GM18505 (cell line): ENCODE measurements around the gene PNKP.

Source experiments
- ATAC-seq: cut with Tn5 transposase; IDR thresholded peaks from one replicate; pipeline ENCODE4 v1.9.1; 2021; ENCODE audit not compliant: unreplicated experiment
- POLR2A ChIP-seq: IDR thresholded peaks from 4 replicates; pipeline ENCODE4 v1.6.1; 2011; ENCODE audit warnings: borderline replicate concordance; ENCODE audit not compliant: insufficient read depth, insufficient read length; ENCODE audit errors: extremely low read depth

PNKP gene

DNA sequence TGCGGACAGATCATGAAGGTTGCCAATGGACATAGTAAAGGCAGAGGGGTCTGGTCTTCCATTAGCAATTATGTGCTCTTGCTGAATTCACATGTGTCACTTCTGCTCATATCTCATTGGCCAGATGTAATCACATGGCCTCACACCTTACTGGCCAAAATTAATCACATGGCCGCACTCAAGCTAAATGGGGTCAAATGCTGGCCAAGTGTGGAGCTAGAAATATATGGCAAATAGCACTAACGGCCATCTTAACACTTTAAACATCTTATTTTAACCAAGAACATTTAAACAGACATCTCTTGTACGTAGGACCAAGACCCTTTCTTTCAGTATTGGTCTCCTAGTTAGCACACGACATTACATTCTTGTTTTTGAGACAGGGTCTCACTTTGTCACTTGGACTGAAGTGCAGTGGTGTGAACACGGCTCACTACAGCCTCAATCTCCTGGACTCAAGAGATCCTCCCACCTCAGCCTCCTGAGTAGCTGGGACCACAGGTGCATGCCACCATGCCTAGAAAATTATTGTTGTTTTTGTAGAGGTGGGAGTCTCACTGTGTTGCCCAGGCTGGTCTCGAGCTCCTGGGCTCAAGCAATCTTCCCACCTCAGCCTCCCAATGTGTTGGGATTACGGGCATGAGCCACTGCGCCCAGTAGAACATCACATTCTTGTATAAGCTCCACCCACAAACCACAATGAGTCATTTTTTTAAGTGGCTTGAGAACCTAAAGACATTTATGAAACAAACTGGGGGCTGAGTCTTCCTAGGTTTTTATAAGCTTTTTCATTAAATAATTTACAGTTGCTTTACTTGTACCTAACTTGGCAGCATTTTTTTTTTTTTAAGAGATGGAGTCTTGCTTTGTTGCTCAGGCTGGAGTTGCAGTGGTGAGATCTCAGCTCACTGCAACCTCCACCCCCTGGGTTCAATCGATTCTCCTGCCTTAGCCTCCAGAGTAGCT lies 19.4 kb downstream of the PNKP start:
- ATAC-seq: no peak
- TF ChIP-seq POLR2A: no peak

DNA sequence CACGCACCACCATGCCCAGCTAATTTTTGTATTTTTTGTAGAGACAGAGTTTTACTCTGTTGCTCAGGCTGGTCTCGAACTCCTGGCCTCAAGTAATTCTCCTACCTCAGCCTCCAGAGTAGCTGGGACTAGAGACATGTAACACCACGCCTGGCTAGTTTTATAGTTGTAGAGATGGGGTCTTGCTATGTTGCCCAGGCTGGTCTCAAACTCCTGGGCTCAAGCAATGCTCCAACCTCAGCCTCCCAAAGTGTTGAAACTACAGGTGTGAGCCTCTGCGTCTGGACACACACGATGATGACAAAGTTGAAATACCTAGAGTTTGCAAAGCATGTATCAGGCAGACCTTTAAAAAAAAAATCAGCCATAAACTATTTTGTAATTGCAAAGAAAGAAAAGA lies 21.0 kb downstream of the PNKP start:
- TF ChIP-seq POLR2A: no peak
- ATAC-seq: no peak

DNA sequence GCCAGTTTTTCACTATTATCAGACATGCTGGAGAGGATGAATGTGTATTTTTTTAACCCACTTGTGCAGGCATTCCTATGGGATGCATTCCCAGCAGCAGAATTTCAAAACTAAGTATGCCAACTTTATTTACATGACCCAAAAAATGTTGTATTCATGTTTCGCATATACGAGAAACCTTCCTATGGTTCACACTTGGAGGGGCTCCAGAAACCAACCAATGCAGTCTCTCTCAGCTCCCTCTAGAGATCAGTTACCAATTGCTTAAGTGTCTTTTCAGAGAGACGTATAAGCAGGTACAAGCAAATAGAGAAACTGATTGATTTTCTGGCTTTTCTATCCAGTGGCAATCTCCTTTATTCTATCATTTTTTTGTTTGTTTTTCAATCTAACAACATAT lies 22.0 kb downstream of the PNKP start:
- ATAC-seq: no peak
- TF ChIP-seq POLR2A: no peak

DNA sequence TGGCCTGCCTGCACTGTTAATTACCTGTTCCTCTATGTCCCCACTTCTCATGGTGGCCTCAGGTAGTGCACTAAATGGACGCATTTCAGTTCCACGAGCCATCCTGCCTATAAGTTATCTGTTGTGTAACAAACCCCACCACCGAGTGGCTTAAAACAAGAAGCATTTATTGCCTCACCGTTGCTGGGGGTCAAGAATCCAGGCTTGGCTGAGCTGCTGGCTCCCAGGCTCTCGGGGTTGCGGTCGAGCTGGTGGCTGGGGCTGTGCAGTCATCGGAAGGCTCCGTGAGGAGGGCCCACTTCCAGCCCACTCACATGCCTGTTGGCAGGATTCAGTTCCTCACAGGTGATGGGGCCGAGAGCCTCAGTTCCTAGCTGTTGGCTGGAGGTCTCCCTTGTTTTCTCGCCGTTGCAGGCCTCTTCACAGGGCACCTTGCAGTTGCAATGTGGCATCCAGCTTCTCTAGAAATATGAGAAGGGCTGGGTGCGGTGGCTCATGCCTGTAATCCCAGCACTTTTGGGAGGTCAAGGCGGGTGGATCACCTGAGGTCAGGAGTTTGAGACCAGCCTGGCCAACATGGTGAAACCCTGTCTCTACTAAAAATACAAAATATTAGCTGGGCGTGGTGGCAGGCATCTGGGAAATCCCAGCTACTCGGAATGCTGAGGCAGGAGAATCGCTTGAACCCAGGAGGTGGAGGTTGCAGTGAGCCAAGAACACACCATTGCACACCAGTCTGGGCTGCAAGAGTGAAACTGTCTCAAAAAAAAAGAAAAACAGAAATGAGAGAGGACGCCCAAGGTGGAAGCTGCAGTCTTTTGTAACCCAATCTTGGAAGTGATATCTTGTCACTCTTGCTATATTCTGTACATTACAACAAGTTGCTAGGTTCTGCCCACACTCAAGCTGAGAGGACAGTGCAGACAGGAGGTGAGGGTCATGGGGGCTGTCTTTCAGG lies 23.0 kb downstream of the PNKP start:
- no peak for TF ChIP-seq POLR2A
- no peak for ATAC-seq

DNA sequence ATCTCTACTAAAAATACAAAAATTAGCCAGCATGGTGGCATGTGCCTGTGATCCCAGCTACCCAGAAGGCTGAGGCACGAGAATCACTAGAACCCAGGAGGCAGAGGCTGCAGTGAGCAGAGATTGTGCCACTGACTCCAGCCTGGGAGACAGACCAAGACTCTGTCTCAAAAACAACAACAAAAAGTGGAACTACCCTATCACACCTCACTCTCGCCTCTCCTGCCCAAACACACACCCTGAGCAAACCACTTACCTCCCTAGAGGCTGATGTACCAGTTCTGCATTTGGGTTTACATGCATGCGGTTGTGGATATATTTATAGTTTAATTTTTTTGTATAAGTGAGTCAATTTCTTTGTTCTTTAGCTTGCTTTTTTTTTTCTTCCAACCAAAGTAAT lies 24.1 kb downstream of the PNKP start:
- no peak for ATAC-seq
- TF ChIP-seq POLR2A: no peak

DNA sequence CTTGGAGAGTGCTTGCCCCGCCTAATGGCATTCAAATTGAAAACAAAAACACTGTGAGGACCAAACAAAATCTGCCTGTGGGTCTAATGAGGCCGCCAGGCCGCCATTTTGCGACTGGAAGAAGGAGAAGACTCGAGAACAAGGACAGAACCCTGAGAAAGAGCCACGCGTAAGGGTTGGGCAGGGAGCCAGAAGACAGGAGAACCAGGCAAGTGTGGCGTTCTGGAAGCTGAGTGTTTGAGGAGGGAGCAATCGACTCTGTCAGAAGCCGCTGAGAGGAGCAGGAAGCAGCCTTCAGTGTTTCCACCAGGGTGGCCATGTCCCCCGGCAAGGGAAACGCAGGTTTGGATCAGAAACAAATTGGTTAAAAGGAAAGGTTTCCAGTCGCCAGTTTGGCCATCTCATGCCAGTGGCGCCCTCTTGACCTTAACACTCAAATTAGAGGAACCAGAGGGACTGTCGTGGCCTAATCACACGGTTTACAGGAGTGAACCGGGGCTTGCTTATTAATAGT lies 26.6 kb downstream of the PNKP start:
- ATAC-seq: no peak

DNA sequence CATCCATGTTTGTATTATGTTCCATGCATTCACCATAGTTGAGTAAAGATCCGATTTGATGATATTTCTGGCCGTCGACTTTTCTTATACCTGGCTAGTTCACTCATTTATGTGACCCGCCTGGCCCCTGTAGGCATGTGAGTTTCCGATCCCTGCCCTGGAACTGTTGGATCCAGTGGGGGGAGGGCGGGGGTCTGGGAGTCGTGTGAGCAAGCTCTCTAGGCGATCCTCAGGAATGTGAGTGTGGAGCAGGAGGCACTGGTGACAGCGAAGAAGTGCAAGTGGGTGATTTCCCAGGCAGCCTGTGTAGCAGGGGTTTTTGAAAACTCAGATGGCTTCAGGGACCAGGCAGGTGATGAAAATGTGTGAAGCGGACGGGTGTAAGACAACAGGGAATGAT lies 27.1 kb downstream of the PNKP start:
- no peak for TF ChIP-seq POLR2A
- ATAC-seq: no peak

More for the DNA sequence above, 26.6 kb downstream of the PNKP start:
- no peak for TF ChIP-seq POLR2A

DNA sequence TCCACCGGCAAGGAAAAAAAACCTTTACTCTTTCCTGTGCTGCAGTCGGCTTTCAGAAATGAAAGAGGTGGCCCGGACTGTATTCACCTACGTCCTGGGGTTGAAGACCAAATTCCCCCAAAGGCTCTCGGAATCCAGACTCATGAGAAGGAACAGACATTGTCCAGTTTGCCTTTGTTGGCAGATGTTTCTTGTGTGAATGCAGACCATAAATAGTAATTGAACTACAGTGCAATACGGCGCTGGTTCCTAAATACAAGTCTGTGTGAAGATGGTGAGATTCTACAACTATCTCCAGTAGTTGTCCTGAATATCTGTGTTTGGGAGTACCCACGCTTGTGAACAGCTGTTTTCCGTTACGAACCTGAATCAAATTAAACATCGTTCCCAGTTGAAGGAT lies 27.7 kb downstream of the PNKP start:
- ATAC-seq: no peak

DNA sequence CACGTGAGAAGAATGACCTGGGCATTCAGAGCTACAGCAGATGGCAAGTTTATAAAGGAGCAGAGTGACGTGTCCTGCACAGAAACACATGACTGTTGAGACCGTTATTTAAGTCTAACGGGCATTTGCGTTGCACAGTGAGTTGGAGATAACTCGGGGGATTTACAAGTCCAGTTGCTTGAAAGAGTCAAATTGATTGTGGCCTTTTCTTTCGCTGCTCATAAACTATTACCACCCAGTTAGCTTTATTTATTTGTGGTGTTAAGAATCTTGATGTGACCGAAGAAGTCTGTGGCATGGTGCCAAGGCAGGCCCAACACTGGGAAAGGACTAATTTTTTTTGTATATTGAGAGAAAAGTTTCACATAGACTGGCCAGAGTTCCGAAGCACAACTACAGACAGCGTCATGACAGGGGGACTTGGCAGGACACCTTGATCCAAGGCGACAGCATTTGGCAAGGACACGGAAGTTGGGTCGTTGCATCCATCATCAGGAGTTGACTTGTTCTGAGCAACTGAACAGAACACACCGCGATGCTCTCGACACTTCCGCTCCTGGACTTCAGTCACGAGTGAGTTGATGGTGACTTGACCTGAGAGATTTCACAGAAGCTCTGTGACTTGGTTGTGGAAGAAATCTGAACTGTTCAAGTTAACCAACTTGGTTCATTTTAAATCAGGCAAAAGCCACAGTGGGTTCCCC lies 28.3 kb downstream of the PNKP start:
- ATAC-seq: no peak
- no peak for TF ChIP-seq POLR2A

More for the DNA sequence above, 27.7 kb downstream of the PNKP start:
- TF ChIP-seq POLR2A: no peak

DNA sequence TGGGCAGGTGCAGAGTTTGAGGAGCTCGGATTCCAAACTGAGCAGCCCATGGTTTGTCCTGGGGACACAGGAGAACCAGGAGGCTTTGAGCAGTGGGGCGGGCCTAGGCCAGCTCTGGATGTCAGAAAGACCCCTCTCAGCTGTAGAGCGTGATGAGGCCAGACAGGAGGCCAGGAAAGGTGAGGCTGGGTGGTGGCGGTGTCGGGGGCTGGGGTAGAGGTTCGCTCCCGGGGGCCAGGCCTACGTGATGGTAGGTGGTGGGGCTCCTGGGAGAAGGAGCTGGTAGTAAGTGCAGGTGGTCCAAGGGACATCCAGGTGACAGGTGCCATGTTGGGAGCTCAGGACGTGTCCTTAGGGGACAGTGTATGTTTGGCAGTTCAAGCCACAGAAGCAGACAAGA lies 30.0 kb downstream of the PNKP start:
- ATAC-seq: no peak
- no peak for TF ChIP-seq POLR2A

DNA sequence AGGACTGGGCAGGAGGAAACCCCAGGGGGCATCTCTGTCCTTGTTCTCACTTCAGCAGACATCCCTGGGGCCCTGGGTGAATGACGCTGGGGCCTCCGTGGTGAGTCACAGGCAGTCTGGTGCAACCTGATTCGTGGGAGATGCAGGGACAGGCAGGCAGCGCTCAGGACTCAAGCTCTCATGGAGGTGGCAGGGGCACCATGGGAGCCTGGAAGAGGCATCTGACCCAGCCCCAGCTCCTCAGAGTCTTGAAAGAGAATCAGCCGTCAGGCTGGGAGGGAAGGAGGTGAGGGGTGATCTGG lies 30.4 kb downstream of the PNKP start:
- ATAC-seq: no peak
- no peak for TF ChIP-seq POLR2A

DNA sequence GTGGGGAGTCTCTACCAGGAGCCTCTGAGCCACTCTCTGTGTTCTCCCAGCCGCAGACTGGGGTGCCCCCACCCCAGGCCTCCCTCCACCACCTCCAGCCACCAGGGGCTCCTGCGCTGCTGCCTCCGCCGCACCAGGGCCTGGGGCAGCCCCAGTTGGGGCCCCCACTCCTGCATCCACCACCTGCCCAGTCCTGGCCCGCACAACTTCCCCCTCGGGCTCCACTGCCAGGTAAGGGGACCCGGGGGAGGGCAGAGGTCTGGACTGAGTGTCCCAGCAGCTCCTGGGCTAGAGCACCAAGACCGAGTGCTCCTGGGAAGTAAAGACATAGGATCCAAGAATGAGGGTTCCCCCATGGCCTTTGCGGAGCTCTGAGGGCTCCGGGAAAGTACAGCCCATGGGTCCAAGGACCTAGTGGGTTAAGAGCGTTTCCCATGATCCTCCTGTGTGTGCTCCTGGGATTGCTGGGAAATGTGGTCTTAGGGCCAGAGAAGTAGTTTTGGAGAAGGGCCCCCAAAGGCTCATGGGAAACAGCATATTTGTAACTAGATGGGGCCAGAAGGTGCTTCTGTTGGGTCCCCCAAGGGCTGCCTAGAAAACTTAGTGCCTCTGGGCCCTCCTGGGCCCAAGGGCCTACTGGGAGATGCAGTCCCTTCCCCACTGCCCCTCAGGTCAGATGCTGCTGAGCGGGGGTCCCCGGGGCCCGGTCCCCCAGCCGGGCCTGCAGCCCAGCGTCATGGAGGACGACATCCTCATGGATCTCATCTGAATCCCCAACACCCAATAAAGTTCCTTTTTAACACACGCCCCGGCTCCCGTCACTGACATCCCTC lies 31.0 kb downstream of the PNKP start:
- no peak for TF ChIP-seq POLR2A
- ATAC-seq: no peak
